Natural killer cell (primary cell): Measurements from ENCODE around the gene VAV3. TPM values are rescaled to one million over a fixed set of nuclear protein-coding genes. Genes with fewer than 3 reads are reported as not detected.

Experiments used
- ATAC-seq, 3 donors: fragments of 150-1000 bp in 2 of 3; fragments of 200-7000 bp in 1 of 3; cut with Tn5 transposase; 1 replicate in 1 of 3; 2 replicates in 2 of 3; pipeline ENCODE4 v1.10.0; 2021; ENCODE audit warnings: mild to moderate bottlenecking in 2 of 3, moderate library complexity in 2 of 3
- DNase-seq, 2 donors: peaks; one replicate each; pipeline versions ENCODE4 v3.0.0 to v3.0.0-alpha.2; 2013 to 2021; ENCODE audit warnings: mixed read lengths in 1 of 2
- H3K27ac ChIP-seq: one replicate; pipeline ENCODE4 v1.5.1; 2013; ENCODE audit warnings: mild to moderate bottlenecking, low read length
- H3K27me3 ChIP-seq: one replicate; pipeline ENCODE4 v1.6.1; 2013; ENCODE audit warnings: low read length; ENCODE audit not compliant: control insufficient read depth, insufficient read depth
- H3K36me3 ChIP-seq: one replicate; pipeline ENCODE4 v1.6.1; 2013; ENCODE audit warnings: low read length; ENCODE audit not compliant: control insufficient read depth, insufficient read depth
- H3K4me1 ChIP-seq: one replicate; pipeline ENCODE4 v1.6.1; 2013; ENCODE audit warnings: low read length; ENCODE audit not compliant: control insufficient read depth, insufficient read depth
- H3K4me3 ChIP-seq: one replicate; pipeline ENCODE4 v1.5.1; 2013; ENCODE audit warnings: low read length
- H3K9me3 ChIP-seq: one replicate; pipeline ENCODE4 v1.6.1; 2013; ENCODE audit warnings: low read length; ENCODE audit not compliant: control insufficient read depth, insufficient read depth
- H3K27ac Mint-ChIP-seq, 2 donors: one replicate each; pipeline ENCODE4 v1.8.0; 2022; ENCODE audit warnings: mild to moderate bottlenecking in 2 of 2, mixed read lengths in 2 of 2, moderate library complexity in 1 of 2
- H3K27me3 Mint-ChIP-seq, 2 donors: one replicate each; pipeline ENCODE4 v1.8.0; 2022; ENCODE audit warnings: low read depth in 2 of 2, mixed read lengths in 2 of 2
- H3K36me3 Mint-ChIP-seq: one replicate; pipeline ENCODE4 v1.8.0; 2022; ENCODE audit warnings: mixed read lengths
- H3K4me1 Mint-ChIP-seq, 2 donors: one replicate each; pipeline ENCODE4 v1.8.0; 2022; ENCODE audit warnings: mixed read lengths in 2 of 2
- H3K4me3 Mint-ChIP-seq: one replicate; pipeline ENCODE4 v1.8.0; 2022; ENCODE audit warnings: mild to moderate bottlenecking, moderate library complexity, mixed read lengths
- H3K9me3 Mint-ChIP-seq, 2 donors: one replicate each; pipeline ENCODE4 v1.8.0; 2022; ENCODE audit warnings: mixed read lengths in 2 of 2
- CTCF ChIP-seq: fragments of 200-600 bp; IDR thresholded peaks from one replicate; pipeline ENCODE4 v1.8.0; 2022; ENCODE audit warnings: antibody characterized with exemption
- WGBS: methylation state at CpG from one replicate; pipeline ENCODE4 v1.1.7; 2013; ENCODE audit warnings: missing lambda C conversion rate; ENCODE audit not compliant: insufficient coverage; 5-methylcytosine and 5-hydroxymethylcytosine counted together
- intact Hi-C: fragments of 100-400 bp; cut with micrococcal nuclease; formaldehyde crosslinking; loops from one replicate; pipeline ENCODE4 v1.14.2; 2022
- total RNA-seq, 4 donors: library from RNA; stranded (reverse); fragments of 120-200 nt in 1 of 4; gene quantifications; one replicate each; pipeline versions ENCODE4 v1.2.3 to v1.2.4, GENCODE V29; 2013 to 2022

Gene VAV3
- total RNA-seq, 3 donors from 2014 or later (not counting 1 experiment from before 2014, with no cell fraction given), result 95.8 to 101 (median 96.6) TPM

GRCh38 chr1:107927820-107928219, 37.2 kb downstream of the VAV3 start:
- intact Hi-C loops, result no loop called here
- Mint-ChIP-seq H3K36me3 (no peaks in the 10 kb centered on the region), H3K4me1 (peaks cover 68 to 83% of the 10 kb centered on the region in 2 donors), H3K4me3 (no peak overlapping the region), H3K27ac (peak overlapping the region; percentile 19 to 31), H3K27me3 (no peaks in the 10 kb centered on the region), H3K9me3 (peaks cover 0 to 2% of the 10 kb centered on the region in 2 donors)
- DNase-seq, result no peak
- Histone ChIP-seq H3K27ac (no peak overlapping the region), H3K36me3 (no peaks in the 10 kb centered on the region), H3K27me3 (no peaks in the 10 kb centered on the region), H3K4me1 (peaks cover 17% of the 10 kb centered on the region), H3K4me3 (no peak overlapping the region), H3K9me3 (no peaks in the 10 kb centered on the region)
- TF ChIP-seq CTCF, result no peak
- ATAC-seq, result no peak
- 82% methylated on average over 2 of the region's 2 CpGs for WGBS

GRCh38 chr1:107926436-107927080, 38.4 kb downstream of the VAV3 start:
- Histone ChIP-seq H3K27ac (no peak overlapping the region), H3K27me3 (no peaks in the 10 kb centered on the region), H3K36me3 (no peaks in the 10 kb centered on the region), H3K4me1 (peaks cover 17% of the 10 kb centered on the region), H3K4me3 (no peak overlapping the region), H3K9me3 (no peaks in the 10 kb centered on the region)
- Mint-ChIP-seq H3K4me3 (no peak overlapping the region), H3K4me1 (peaks cover 66 to 80% of the 10 kb centered on the region in 2 donors), H3K9me3 (peaks cover 0 to 2% of the 10 kb centered on the region in 2 donors), H3K36me3 (no peaks in the 10 kb centered on the region), H3K27me3 (no peaks in the 10 kb centered on the region), H3K27ac (peak overlapping the region; percentile 20 to 31)
- intact Hi-C loops, result no loop called here
- WGBS, result 82% methylated on average over 3 of the region's 3 CpGs
- TF ChIP-seq CTCF, result no peak
- DNase-seq, result no peak
- ATAC-seq, result peak; percentile 39 to 57 (median 39)

- no peaks in the 10 kb centered on the region for H3K36me3 Mint-ChIP-seq
- H3K9me3 ChIP-seq, result no peaks in the 10 kb centered on the region
- no peak overlapping the region for H3K4me3 ChIP-seq
- no peaks in the 10 kb centered on the region for H3K27me3 ChIP-seq
- H3K27me3 Mint-ChIP-seq, result no peaks in the 10 kb centered on the region
- no peak overlapping the region for H3K27ac ChIP-seq
- no peak for TF ChIP-seq CTCF
- no CpG with 5 or more reads among the region's 1 CpG for WGBS
- H3K36me3 ChIP-seq, result no peaks in the 10 kb centered on the region
- DNase-seq (no peak), ATAC-seq (no peak)
- no peak overlapping the region for H3K4me3 Mint-ChIP-seq
- H3K4me1 Mint-ChIP-seq, result peaks cover 74 to 88% of the 10 kb centered on the region in 2 donors
- H3K27ac Mint-ChIP-seq, result peak overlapping the region in 1 of 2 donors; percentile 65
- H3K4me1 ChIP-seq, result peaks cover 17% of the 10 kb centered on the region
- peaks cover 0 to 2% of the 10 kb centered on the region in 2 donors for H3K9me3 Mint-ChIP-seq
- intact Hi-C loops, result no loop called here
These were observed 39.4 kb downstream of the VAV3 start for GRCh38 chr1:107925565-107925964.

- Mint-ChIP-seq H3K4me1 (peaks cover 70 to 73% of the 10 kb centered on the region in 2 donors), H3K36me3 (no peaks in the 10 kb centered on the region), H3K9me3 (peaks cover 0 to 2% of the 10 kb centered on the region in 2 donors), H3K27ac (peak overlapping the region; percentile 39 to 76), H3K4me3 (peak overlapping the region; percentile 10), H3K27me3 (no peaks in the 10 kb centered on the region)
- WGBS, result 87% methylated on average over 6 of the region's 6 CpGs
- Histone ChIP-seq H3K36me3 (no peaks in the 10 kb centered on the region), H3K4me3 (no peak overlapping the region), H3K4me1 (no peaks in the 10 kb centered on the region), H3K9me3 (peaks cover 3% of the 10 kb centered on the region), H3K27me3 (no peaks in the 10 kb centered on the region), H3K27ac (no peak overlapping the region)
- DNase-seq, result no peak
- ATAC-seq, result no peak
- intact Hi-C loops, result no loop called here
- TF ChIP-seq CTCF, result no peak
These were observed 44.0 kb downstream of the VAV3 start for GRCh38 chr1:107920999-107921398.
